Activated CD4-positive, alpha-beta T cell treated with anti-CD3 and anti-CD28 coated beads, Interleukin-2, Interleukin-6, amounts not matched to agents 100 ng/mL and 50 ng/mL, durations not matched to agents 16 hours and 8 hours (primary cell): Measurements from ENCODE around the gene PRCP.
A peak's percentile ranks its signal among the peaks of the same experiment; 100 is the strongest.
"Not testable (repeated sequence)": the region's sequence is repeated elsewhere in the genome, so short reads cannot be mapped to it uniquely, and the experiment has no call there.

Experiments
- DNase-seq: peaks from one replicate; pipeline ENCODE4 v3.0.0-alpha.2; 2020

Gene PRCP

DNA sequence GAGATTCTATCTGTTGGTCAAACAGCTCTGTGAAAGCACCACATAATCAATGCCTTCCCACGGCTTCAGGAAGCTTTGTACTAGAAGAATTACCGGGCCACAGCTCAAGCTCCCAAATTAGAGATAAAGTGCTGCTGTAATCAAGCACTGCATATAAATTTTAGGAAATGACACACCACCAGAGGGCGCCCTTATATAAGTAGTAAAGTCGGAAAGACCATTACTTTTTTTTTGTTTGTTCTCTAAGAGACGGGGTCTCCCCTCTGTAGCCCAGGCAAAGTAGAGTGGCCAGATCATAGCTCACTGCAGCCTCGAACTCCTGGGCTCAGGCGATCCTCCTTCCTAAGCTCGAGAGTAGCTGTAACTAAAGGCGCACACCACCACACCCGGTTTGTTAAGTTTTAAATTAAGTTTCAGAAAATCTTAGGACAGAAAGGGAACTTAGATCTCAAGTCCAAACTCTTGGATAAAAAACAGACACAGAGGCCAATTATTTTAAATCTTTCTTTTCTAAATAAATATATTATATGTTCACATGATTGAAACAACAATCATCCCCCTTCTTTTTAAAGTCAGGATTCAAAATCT, 32.6 kb downstream of the PRCP start:
- peak; percentile 82 for DNase-seq

DNA sequence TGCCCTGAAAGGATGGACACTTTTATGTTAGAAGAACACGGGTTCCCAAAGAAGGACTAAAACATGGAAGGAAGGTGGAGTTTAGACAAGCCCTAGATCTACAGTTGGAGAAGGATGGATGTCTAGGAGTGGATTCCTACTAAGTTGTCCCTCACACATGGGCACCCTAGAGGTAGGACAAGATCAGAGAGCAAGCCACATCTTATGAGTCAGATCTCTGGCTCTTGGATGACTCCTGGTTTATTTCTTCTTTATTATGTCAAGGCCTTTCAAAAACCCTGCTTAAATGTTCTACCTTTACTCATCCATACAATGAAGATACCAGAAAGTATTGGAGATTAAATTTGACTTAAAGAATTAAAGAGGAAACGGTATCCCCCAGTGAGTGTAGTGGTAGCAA, 34.4 kb downstream of the PRCP start:
- DNase-seq: no peak

GRCh38 chr11:82864268-82864667, 36.0 kb downstream of the PRCP start:
- DNase-seq: peak; percentile 18

- DNase-seq: no peak
Observed at GRCh38 chr11:82863209-82863608, 37.0 kb downstream of the PRCP start.

- no peak for DNase-seq
Observed at GRCh38 chr11:82862379-82862778, 37.9 kb downstream of the PRCP start.

GRCh38 chr11:82859750-82860149, 40.5 kb downstream of the PRCP start:
- no peak for DNase-seq

DNA sequence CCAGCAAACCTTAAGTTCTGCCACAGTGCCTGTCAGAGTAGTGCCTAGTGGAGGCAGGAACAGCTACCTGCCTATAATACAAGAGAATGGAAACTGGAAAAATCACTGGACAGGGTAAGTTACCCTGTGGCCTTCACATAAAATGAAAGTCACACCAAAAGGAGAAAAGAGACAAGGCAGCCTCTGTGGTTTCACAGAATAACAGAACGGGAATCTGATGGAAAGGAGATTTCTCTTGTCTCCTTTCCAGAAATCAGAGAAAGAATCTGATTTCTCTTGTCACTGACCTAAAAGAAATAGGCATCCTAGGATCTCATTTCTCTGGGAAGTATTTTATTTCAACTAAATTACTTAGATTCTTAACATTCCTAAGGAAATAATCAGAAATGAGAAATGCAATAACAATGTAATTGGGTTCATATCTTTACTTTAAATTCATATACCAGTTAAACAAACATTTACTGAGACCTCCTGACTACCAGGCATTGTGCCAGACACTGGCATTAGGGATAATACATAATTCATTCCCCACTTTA, 41.6 kb downstream of the PRCP start:
- DNase-seq: no peak

DNA sequence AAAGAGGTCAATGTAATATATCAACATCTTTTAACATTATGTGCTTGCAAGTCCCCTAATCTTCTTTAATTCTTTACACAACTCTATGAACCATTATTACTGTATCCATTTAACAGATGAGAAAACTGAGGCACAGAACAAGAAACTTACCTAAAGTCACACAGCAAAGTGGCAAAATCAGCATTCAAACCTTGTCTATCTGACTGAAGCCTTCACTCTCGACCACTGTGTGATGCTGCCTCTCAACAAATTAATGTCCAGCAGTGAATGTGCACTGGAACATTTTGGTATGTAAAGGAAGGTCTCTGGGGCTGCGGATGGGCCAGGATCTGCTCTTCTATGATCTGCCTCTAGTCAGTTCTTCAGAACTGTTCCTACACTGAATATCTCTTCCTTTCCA, 42.1 kb downstream of the PRCP start:
- DNase-seq: no peak

GRCh38 chr11:82857145-82857544, 43.1 kb downstream of the PRCP start:
- DNase-seq: no peak

- DNase-seq: no peak
Observed at GRCh38 chr11:82855616-82856015, 44.6 kb downstream of the PRCP start.

- DNase-seq: not testable (repeated sequence)
Observed at GRCh38 chr11:82854916-82855315, 45.3 kb downstream of the PRCP start.

DNA sequence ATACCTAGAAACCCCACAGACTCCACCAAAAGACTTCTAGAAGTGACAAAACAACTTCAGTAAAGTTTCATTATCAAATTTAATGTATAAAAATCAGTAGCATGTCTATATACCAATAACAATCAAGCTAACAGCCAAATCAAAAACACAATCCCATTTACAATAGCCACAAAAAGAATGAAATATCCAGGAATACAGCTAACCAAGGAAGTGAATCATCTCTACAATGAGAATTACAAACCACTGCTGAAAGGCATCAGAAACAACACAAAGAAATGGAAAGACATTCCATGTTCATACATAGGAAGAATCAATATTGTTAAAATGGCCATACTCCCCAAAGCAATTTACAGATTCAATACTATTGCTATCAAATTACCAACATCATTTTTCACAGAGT, 46.0 kb downstream of the PRCP start:
- no peak for DNase-seq

DNA sequence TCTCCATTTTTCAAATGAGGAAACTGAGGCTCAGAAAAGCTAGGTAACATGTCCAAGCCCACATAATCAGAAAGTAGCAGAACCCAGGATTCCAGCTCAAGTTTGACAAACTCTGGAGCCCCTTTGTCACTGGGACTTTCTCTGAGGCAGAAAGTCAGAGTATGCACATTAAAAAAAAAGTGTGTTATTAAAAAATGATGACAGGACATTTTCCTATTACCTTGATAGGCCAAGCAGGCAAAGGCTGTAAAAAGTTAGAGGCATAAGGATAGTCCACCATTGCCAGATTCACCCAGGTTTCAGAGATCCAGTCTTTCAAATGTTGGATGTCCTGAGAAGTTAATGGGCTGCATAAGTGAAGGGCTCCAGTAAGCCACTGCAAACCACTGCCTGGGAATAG, 51.4 kb downstream of the PRCP start:
- no peak for DNase-seq

DNA sequence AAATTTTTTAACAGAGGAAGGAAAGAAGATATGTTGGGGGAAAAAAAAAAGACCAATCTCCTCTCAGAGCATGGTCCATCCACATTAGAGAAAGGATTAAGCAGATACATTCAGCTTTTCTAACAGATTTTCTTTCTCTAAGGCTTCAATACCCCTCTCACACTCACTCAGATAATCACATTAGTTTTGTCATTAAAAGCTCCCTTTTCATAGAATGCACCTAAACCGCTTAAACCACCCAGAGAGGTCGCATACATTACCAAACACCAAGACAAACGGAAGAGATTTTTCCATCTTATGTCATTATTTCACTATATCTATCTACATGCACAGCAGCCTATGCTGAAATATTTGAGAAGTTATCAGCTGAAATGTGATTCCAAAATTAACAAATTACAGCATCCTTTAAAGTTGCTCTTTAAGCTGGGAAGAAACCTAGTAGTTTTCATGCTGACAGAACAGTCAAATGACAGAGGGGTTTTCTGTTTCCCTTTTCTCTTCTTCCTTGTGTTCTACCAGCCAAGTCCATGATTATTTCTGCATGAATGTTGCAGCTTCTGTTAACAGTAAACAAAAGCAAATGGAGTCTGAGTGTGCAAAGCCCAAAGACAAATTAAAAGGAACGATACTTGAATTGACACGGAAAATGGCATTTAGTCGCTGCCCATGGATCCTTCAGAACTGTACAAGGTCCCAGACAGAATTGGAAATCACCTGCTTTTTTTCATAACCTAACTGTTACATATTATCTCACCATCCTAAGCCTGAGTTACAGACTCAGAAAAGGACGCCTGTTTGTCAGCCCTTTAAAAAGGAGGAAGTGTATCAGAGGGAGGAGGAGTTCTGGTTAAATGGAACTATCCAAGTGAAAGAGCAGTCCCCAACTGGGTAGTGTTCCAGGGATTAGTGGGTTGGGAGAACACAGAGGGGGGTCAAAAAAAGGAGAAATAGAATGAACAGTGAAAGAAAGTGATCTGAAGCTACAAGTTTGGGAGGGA, 54.6 kb downstream of the PRCP start:
- no peak for DNase-seq

DNA sequence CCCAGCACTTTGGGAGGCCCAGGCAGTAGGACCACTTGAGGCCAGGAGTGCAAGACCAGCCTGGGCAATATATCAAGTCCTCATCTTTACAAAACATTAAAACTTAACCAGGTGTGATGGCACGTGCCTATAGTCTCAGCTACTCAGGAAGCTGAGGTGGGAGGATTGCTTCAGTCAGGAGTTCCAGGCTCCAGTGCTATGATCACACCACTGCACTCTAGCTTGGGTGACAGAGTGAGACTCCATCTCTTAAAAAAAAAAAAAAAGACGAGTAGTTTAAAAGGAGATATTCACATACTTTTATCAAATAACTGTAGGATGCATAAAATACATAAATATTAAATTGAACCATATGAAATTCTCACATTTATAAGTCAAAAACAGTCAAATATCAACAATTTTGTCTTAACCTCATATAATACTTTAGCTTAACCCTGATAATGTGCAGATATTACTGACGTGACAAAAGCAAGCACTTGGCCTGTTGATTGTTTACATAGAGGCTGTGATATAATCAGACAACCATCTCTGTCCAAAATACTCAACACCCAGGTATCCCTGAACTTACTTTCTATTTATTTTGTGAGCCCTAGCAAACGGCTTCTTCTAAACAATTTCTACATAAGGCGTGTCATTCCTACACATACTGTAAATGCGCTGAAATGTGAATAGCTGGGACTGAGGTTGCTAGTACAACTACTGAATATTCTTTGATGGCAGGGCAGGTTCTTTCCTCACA, 57.0 kb downstream of the PRCP start:
- no peak for DNase-seq

- DNase-seq: no peak
Observed at GRCh38 chr11:82842019-82842418, 58.2 kb downstream of the PRCP start.

DNA sequence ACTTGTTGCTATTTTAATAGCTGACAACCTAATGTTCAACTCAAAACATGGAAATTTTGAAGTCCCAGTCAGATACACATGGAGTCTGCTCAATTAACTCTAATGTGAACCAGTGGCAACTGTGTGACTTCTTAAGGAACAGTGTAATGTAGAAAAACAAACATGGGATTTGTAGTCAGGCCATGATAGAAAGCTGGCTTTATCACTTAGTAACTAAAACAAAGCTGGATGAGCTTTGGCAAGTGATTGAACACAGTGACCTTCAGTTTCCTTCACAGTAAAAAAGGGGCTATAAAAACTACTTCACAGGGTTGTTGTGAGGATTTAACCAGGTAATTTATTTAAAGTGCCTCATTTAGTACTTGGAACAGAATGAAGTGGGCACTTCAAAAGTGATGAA, 62.6 kb downstream of the PRCP start:
- DNase-seq: no peak

GRCh38 chr11:82832983-82833382, 67.2 kb downstream of the PRCP start:
- no peak for DNase-seq

GRCh38 chr11:82831364-82831763, 68.9 kb downstream of the PRCP start:
- no peak for DNase-seq

DNA sequence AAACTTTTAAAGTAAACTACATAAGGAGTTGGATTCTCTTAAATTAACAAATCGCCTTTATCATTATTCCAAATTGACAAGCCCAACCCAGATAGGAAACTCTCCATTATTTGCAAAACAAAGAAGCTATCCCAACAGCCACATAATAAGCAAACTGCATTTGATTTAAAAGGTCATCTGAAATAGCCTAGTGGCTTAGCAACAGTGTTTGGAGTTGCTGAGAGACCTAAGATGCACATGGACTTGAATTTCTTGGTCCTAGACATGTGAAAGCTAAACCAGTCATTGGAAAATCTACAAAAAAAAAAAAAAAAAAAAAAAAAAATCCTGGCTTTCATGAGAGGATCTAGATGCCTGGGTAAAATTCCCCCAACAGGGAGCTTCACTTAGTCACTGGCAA, 69.5 kb downstream of the PRCP start:
- no peak for DNase-seq

DNA sequence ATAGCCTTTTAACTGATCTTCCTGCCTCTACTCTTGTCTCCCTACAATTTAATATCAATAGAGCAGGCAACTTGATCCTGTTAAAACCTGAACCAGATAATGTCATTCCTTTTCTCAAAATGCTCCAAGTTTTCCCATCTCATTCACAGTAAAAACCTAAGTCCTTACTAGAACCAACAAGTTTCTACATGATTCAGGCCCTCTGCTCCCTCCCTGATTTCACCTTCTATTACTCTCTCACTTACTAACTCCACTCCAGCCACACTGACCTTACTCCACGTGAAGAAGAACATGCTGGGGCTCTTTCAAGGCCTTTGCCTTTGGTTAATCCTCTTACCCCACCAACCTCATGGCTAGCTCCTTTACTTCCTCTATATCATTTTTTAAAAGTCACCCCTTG, 71.1 kb downstream of the PRCP start:
- no peak for DNase-seq

GRCh38 chr11:82828472-82828871, 71.8 kb downstream of the PRCP start:
- DNase-seq: no peak

DNA sequence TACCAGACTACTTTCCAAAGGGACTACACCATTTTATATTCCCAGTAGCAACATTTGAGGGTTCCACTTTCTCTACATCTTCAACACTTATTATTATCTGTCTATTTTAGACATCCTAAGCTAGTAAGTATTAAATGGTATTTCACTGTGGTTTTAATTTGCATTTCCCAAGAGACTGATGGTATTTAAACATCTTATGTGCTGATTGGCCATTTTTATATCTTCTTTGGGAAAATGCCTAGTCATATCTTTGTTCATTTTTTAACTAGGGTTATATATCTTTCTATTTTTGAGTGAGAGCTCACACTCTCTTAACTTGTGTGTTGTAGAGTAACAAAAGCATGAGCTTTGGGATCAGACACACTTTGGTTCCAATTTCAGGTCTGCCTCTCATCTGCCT, 73.7 kb downstream of the PRCP start:
- DNase-seq: no peak
